H1 (cell line): ENCODE results near the gene SIGLEC6. TPM values are rescaled to one million over a fixed set of nuclear protein-coding genes. Genes with fewer than 3 reads are reported as not detected.

Experiments
- CTCF ChIA-PET: fragments of 300-600 bp; sonication (Branson Sonifier 250); formaldehyde crosslinking; loops from one replicate; lab custom pipeline; 2021; ENCODE audit not compliant: partially characterized antibody; lab: Charles Lee
- POLR2A ChIA-PET: fragments of 300-600 bp; sonication (Branson Sonifier 250); formaldehyde crosslinking; loops from one replicate; lab custom pipeline; 2021; ENCODE audit warnings: inconsistent platforms; ENCODE audit not compliant: partially characterized antibody; lab: Charles Lee
- DNase-seq, 2 experiments: peaks; one replicate each; pipeline versions ENCODE4 v3.0.0 to v3.0.0-alpha.2; 2010 to 2022; ENCODE audit warnings: low spot score in 2 of 2, low read depth in 1 of 2, mixed read lengths in 1 of 2
- FAIRE-seq: peaks from 2 replicates; lab custom pipeline; 2011; peaks lifted over from hg19 to GRCh38; lab: Jason Lieb, UNC
- H2AFZ ChIP-seq: 2 replicates; pipeline ENCODE4 v1.8.1; 2012; ENCODE audit warnings: low read length, inconsistent platforms
- H2AK5ac ChIP-seq: 2 replicates; pipeline ENCODE4 v1.6.1; 2013; ENCODE audit warnings: low read depth, low read length
- H2BK120ac ChIP-seq: replicated peaks from 2 replicates; pipeline ENCODE3; 2013; ENCODE audit warnings: low read depth, low read length, inconsistent platforms
- H2BK12ac ChIP-seq: 2 replicates; pipeline ENCODE4 v1.6.1; 2013; ENCODE audit warnings: low read depth, low read length
- H2BK15ac ChIP-seq: 2 replicates; pipeline ENCODE4 v1.6.1; 2013; ENCODE audit warnings: low read length
- H2BK20ac ChIP-seq: 2 replicates; pipeline ENCODE4 v1.6.1; 2013; ENCODE audit warnings: low read length
- H2BK5ac ChIP-seq: 2 replicates; pipeline ENCODE4 v1.6.1; 2013; ENCODE audit warnings: low read depth, low read length
- H3K14ac ChIP-seq: 2 replicates; pipeline ENCODE4 v1.6.1; 2013; ENCODE audit warnings: inconsistent platforms; ENCODE audit not compliant: insufficient read length
- H3K18ac ChIP-seq: 2 replicates; pipeline ENCODE4 v1.6.1; 2013; ENCODE audit warnings: low read length; ENCODE audit errors: extremely low read depth
- H3K23ac ChIP-seq: 2 replicates; pipeline ENCODE4 v1.6.1; 2013; ENCODE audit warnings: inconsistent platforms; ENCODE audit not compliant: insufficient read length
- H3K23me2 ChIP-seq: 2 replicates; pipeline ENCODE4 v1.6.1; 2013; ENCODE audit warnings: low read depth, low read length
- H3K27ac ChIP-seq: 2 replicates; pipeline ENCODE4 v1.6.1; 2011; ENCODE audit warnings: low read depth, low read length, inconsistent platforms
- H3K27me3 ChIP-seq, 4 experiments: replicated peaks in 1 of 4; 1 replicate in 1 of 4; 2 replicates in 3 of 4; pipeline versions ENCODE4 v1.6.1 to v1.8.1; 2011 to 2013; ENCODE audit warnings: low read length in 3 of 4, mild to moderate bottlenecking in 3 of 4, inconsistent platforms in 2 of 4, mixed read lengths in 2 of 4, moderate library complexity in 1 of 4; ENCODE audit not compliant: control insufficient read depth in 3 of 4, insufficient read depth in 3 of 4; ENCODE audit errors: extremely low read depth in 1 of 4
- H3K36me3 ChIP-seq, 4 experiments: 2 replicates each; pipeline versions ENCODE4 v1.6.1 to v1.8.1; 2011 to 2013; ENCODE audit warnings: mild to moderate bottlenecking in 4 of 4, low read length in 3 of 4, moderate library complexity in 2 of 4, control low read depth in 1 of 4, inconsistent platforms in 1 of 4; ENCODE audit not compliant: insufficient read depth in 4 of 4, control insufficient read depth in 2 of 4
- H3K4ac ChIP-seq: replicated peaks from 2 replicates; pipeline ENCODE3; 2013; ENCODE audit warnings: low read length, low read depth, mixed read lengths, inconsistent platforms; ENCODE audit not compliant: insufficient read length
- H3K4me1 ChIP-seq, 4 experiments: replicated peaks in 1 of 4; 1 replicate in 1 of 4; 2 replicates in 3 of 4; pipeline versions ENCODE4 v1.6.1 to v1.8.1; 2011 to 2013; ENCODE audit warnings: low read length in 3 of 4, inconsistent platforms in 2 of 4, mixed read lengths in 1 of 4; ENCODE audit not compliant: insufficient read depth in 4 of 4, control insufficient read depth in 3 of 4
- H3K4me2 ChIP-seq, 2 experiments: 2 replicates each; pipeline versions ENCODE4 v1.6.1 to v1.8.1; 2011 to 2013; ENCODE audit warnings: low read depth in 2 of 2, low read length in 2 of 2, control low read depth in 1 of 2, inconsistent platforms in 1 of 2, mild to moderate bottlenecking in 1 of 2; ENCODE audit not compliant: insufficient read depth in 1 of 2
- H3K4me3 ChIP-seq, 4 experiments: fragments of 200-600, 300-600 bp in 1 of 4; sonication (generic), shearing (Covaris generic), sonication (Bioruptor Twin) in 1 of 4; 2 replicates each; pipeline versions ENCODE4 v1.5.1 to v1.8.1; 2011 to 2016; ENCODE audit warnings: low read length in 4 of 4, low read depth in 3 of 4, control low read depth in 2 of 4, inconsistent platforms in 2 of 4, mild to moderate bottlenecking in 2 of 4, mixed read lengths in 1 of 4, moderate library complexity in 1 of 4; ENCODE audit not compliant: insufficient read depth in 2 of 4; ENCODE audit errors: extremely low read depth in 1 of 4
- H3K56ac ChIP-seq: replicated peaks from 2 replicates; pipeline ENCODE3; 2013; ENCODE audit warnings: low read depth, mild to moderate bottlenecking, mixed read lengths, low read length, inconsistent platforms; ENCODE audit not compliant: insufficient read length
- H3K79me1 ChIP-seq: 2 replicates; pipeline ENCODE4 v1.6.1; 2013; ENCODE audit warnings: low read depth, low read length, control low read depth
- H3K79me2 ChIP-seq, 2 experiments: 2 replicates each; pipeline versions ENCODE4 v1.6.1 to v1.8.1; 2012 to 2013; ENCODE audit warnings: low read length in 2 of 2, mild to moderate bottlenecking in 2 of 2, inconsistent platforms in 1 of 2; ENCODE audit not compliant: insufficient read depth in 2 of 2, control insufficient read depth in 1 of 2
- H3K9ac ChIP-seq, 4 experiments: replicated peaks in 1 of 4; 1 replicate in 1 of 4; 2 replicates in 3 of 4; pipeline versions ENCODE4 v1.6.1 to v1.8.1; 2011 to 2013; ENCODE audit warnings: low read depth in 3 of 4, low read length in 3 of 4, control low read depth in 2 of 4, mild to moderate bottlenecking in 2 of 4, moderate library complexity in 2 of 4, inconsistent platforms in 1 of 4; ENCODE audit errors: extremely low read depth in 1 of 4
- H3K9me3 ChIP-seq, 2 experiments: 2 replicates each; pipeline versions ENCODE4 v1.6.1 to v1.8.1; 2012 to 2013; ENCODE audit warnings: mild to moderate bottlenecking in 2 of 2, moderate library complexity in 2 of 2, control low read depth in 1 of 2, inconsistent platforms in 1 of 2, low read depth in 1 of 2, low read length in 1 of 2, mixed read lengths in 1 of 2; ENCODE audit not compliant: insufficient read depth in 2 of 2
- H4K20me1 ChIP-seq, 2 experiments: replicated peaks in 1 of 2; 2 replicates each; pipeline versions ENCODE3 to v1.8.1; 2011 to 2013; ENCODE audit warnings: inconsistent platforms in 2 of 2, low read length in 2 of 2, mild to moderate bottlenecking in 1 of 2; ENCODE audit not compliant: insufficient read depth in 2 of 2, control insufficient read depth in 1 of 2
- H4K5ac ChIP-seq: 2 replicates; pipeline ENCODE4 v1.6.1; 2013; ENCODE audit warnings: low read length, low read depth, mixed read lengths, inconsistent platforms; ENCODE audit not compliant: insufficient read length
- H4K8ac ChIP-seq: 2 replicates; pipeline ENCODE4 v1.8.0; 2013; ENCODE audit warnings: mild to moderate bottlenecking, moderate library complexity, low read length, inconsistent platforms; ENCODE audit not compliant: insufficient read depth; ENCODE audit errors: extremely low read depth
- H4K91ac ChIP-seq: replicated peaks from 2 replicates; pipeline ENCODE3; 2013; ENCODE audit warnings: low read length, mixed read lengths, inconsistent platforms; ENCODE audit not compliant: insufficient read length
- BACH1 ChIP-seq: IDR thresholded peaks from 2 replicates; pipeline ENCODE4 v1.6.1; 2012; ENCODE audit warnings: low read length, improper control_type of control experiment
- CEBPB ChIP-seq: IDR thresholded peaks from 2 replicates; pipeline ENCODE4 v1.6.1; 2012; ENCODE audit warnings: low read depth, low read length
- GTF2F1 ChIP-seq: IDR thresholded peaks from 2 replicates; pipeline ENCODE4 v1.6.1; 2012; ENCODE audit warnings: low read depth, low read length, improper control_type of control experiment, borderline replicate concordance
- NANOG ChIP-seq: IDR thresholded peaks from 2 replicates; pipeline ENCODE4 v1.6.1; 2011; ENCODE audit warnings: low read length, low read depth, mild to moderate bottlenecking, inconsistent platforms; ENCODE audit not compliant: insufficient read depth, poor library complexity, severe bottlenecking
- NRF1 ChIP-seq: IDR thresholded peaks from 2 replicates; pipeline ENCODE4 v1.6.1; 2011; ENCODE audit warnings: mild to moderate bottlenecking, low read depth, low read length, improper control_type of control experiment
- POLR2A ChIP-seq, 2 experiments: IDR thresholded peaks; 1 replicate in 1 of 2; 2 replicates in 1 of 2; pipeline ENCODE4 v1.6.1; 2011; ENCODE audit warnings: low read depth in 2 of 2, low read length in 2 of 2, mild to moderate bottlenecking in 2 of 2; ENCODE audit errors: control extremely low read depth in 1 of 2
- SIRT6 ChIP-seq: IDR thresholded peaks from one replicate; pipeline ENCODE4 v1.7.1; 2012; ENCODE audit warnings: low read length, inconsistent platforms
- SP1 ChIP-seq: IDR thresholded peaks from 2 replicates; pipeline ENCODE4 v1.6.1; 2011; ENCODE audit warnings: low read depth, low read length
- SP2 ChIP-seq: IDR thresholded peaks from 2 replicates; pipeline ENCODE4 v1.6.1; 2012; ENCODE audit warnings: mild to moderate bottlenecking, low read length, inconsistent platforms
- SRF ChIP-seq: IDR thresholded peaks from 2 replicates; pipeline ENCODE4 v1.6.1; 2011; ENCODE audit warnings: mild to moderate bottlenecking, low read depth, low read length, moderate library complexity
- SUZ12 ChIP-seq: fragments of 200-600 bp; sonication (generic); IDR thresholded peaks from 2 replicates; pipeline ENCODE4 v1.6.1; 2012; ENCODE audit warnings: mild to moderate bottlenecking, inconsistent platforms, low read length, moderate library complexity, mixed read lengths
- YY1 ChIP-seq: IDR thresholded peaks from 2 replicates; pipeline ENCODE4 v1.6.1; 2011; ENCODE audit warnings: low read depth, mild to moderate bottlenecking, low read length
- ZNF274 ChIP-seq: IDR thresholded peaks from 2 replicates; pipeline ENCODE4 v1.7.0; 2012; ENCODE audit warnings: low read length, borderline replicate concordance; ENCODE audit errors: extremely low read depth
- WGBS, 2 experiments: shearing (Covaris generic) in 1 of 2; methylation state at CpG; one replicate each; pipeline versions ENCODE4 v1.1.6 to v1.1.7; 2013 to 2015; ENCODE audit warnings: low lambda C conversion rate in 2 of 2, mixed read lengths in 2 of 2, inconsistent platforms in 1 of 2, low coverage in 1 of 2, missing lambda C conversion rate in 1 of 2; ENCODE audit not compliant: insufficient replicate concordance in 2 of 2, insufficient coverage in 1 of 2, insufficient read length in 1 of 2; ENCODE audit errors: extremely low coverage in 1 of 2, missing lambda C conversion rate in 1 of 2; 5-methylcytosine and 5-hydroxymethylcytosine counted together
- polyA plus RNA-seq, 7 experiments: library from polyadenylated mRNA; depleted of rRNA in 3 of 7; stranded (reverse) in 5 of 7; unstranded in 2 of 7; fragments of >200 nt in 5 of 7; fragments of 200-250 nt in 2 of 7; gene quantifications; 1 replicate in 5 of 7; 2 replicates in 1 of 7; 4 replicates in 1 of 7; pipeline versions ENCODE4 v1.2.1 to v1.2.3, GENCODE V29; 2011 to 2013; ENCODE audit warnings: missing spikeins in 2 of 7, mixed read lengths in 2 of 7
- total RNA-seq: library from RNA; stranded (reverse); fragmentation: NEBNext Ultra II Directional; extraction: Animal tissue kit (Norgen Biotek cat#: 25700); gene quantifications from 2 replicates; pipeline ENCODE4 v1.2.1, GENCODE V29; 2021
- TF ChIP-seq, protein P1 (sequence below): IDR thresholded peaks from 2 replicates; pipeline ENCODE4 v1.6.1; 2012; ENCODE audit warnings: low read length, inconsistent platforms

Gene SIGLEC6
- total and polyA plus RNA-seq, 2 of the 8 experiments (the other 6 are each of a cell fraction or from before 2014, with no cell fraction given): 0.05 TPM; not detected in 1

- Histone ChIP-seq H3K14ac (no peak overlapping the region), H4K5ac (no peak overlapping the region), H3K27me3 (no peaks in the 10 kb centered on the region), H3K79me2 (no peaks in the 10 kb centered on the region), H2AK5ac (no peak overlapping the region), H3K36me3 (no peaks in the 10 kb centered on the region), H2BK120ac (no peak overlapping the region), H2BK20ac (no peak overlapping the region), H4K20me1 (no peaks in the 10 kb centered on the region), H3K27ac (no peak overlapping the region), H4K8ac (no peak overlapping the region), H3K18ac (no peak overlapping the region), H2BK12ac (no peak overlapping the region), H3K23ac (no peak overlapping the region), H3K79me1 (no peaks in the 10 kb centered on the region), H3K4me3 (no peak overlapping the region), H3K9ac (no peak overlapping the region), H4K91ac (no peak overlapping the region), H3K4ac (no peak overlapping the region), H2AFZ (no peak overlapping the region), H3K9me3 (peaks cover 54 to 60% of the 10 kb centered on the region in 2 experiments), H3K56ac (no peak overlapping the region), H2BK5ac (no peak overlapping the region), H3K23me2 (no peaks in the 10 kb centered on the region), H2BK15ac (no peak overlapping the region), H3K4me2 (no peak overlapping the region), H3K4me1 (peaks cover 0 to 5% (median 0%) of the 10 kb centered on the region in 4 experiments; a peak in 1 of 7 replicates)
- FAIRE-seq (no peak), DNase-seq (no peak)
- ChIA-PET CTCF (interaction anchor here (1.2 kb wide), 1 partner anchor 15 kb away, joined by 3 read pairs; no protein-coding TSS in a partner anchor), POLR2A (interaction anchor here (0.6 kb wide), 3 partner anchors 42 to 846 kb away, joined by 3 read pairs; partner anchors contain the start of gene ZNF175)
- 95% methylated on average over 2 of the region's 2 CpGs; no CpG with 5 or more reads in 1 of the 2 experiments for WGBS, 2 experiments
- no peak for TF ChIP-seq CEBPB
- TF ChIP-seq SUZ12: no peak
- TF ChIP-seq SP2: no peak
- no peak for TF ChIP-seq SP1
- no peak for TF ChIP-seq ZNF274
- TF ChIP-seq, protein P1, sequence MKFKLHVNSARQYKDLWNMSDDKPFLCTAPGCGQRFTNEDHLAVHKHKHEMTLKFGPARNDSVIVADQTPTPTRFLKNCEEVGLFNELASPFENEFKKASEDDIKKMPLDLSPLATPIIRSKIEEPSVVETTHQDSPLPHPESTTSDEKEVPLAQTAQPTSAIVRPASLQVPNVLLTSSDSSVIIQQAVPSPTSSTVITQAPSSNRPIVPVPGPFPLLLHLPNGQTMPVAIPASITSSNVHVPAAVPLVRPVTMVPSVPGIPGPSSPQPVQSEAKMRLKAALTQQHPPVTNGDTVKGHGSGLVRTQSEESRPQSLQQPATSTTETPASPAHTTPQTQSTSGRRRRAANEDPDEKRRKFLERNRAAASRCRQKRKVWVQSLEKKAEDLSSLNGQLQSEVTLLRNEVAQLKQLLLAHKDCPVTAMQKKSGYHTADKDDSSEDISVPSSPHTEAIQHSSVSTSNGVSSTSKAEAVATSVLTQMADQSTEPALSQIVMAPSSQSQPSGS: no peak
- no peak for TF ChIP-seq POLR2A (IDR thresholded peaks at IDR 0.05; ENCODE audit: control extremely low read depth in 1 of 2, low read depth in 2 of 2, low read length in 2 of 2)
- TF ChIP-seq GTF2F1: no peak
- no peak for TF ChIP-seq NANOG
- TF ChIP-seq SIRT6: no peak
- no peak for TF ChIP-seq BACH1
- no peak for TF ChIP-seq SRF
- TF ChIP-seq YY1: no peak
- TF ChIP-seq NRF1: no peak
These were observed 2.2 kb downstream of the SIGLEC6 start for GRCh38 chr19:51529301-51529700.
